Brain pericyte (primary cell): ENCODE data around the gene C3orf33.

ENCODE experiments used
- DNase-seq: peaks from one replicate; pipeline ENCODE4 v3.0.0-alpha.2; 2012; ENCODE audit warnings: low read depth, low spot score

Gene C3orf33

GRCh38 chr3:155785662-155786295, 20.3 kb downstream of the C3orf33 start:
- no peak for DNase-seq

- DNase-seq: no peak
These were observed 23.6 kb downstream of the C3orf33 start for GRCh38 chr3:155782390-155782953.

- no peak for DNase-seq
These were observed 25.8 kb downstream of the C3orf33 start for GRCh38 chr3:155780291-155780690.

- no peak for DNase-seq
These were observed 27.6 kb downstream of the C3orf33 start for GRCh38 chr3:155778462-155778861.

GRCh38 chr3:155772801-155773200, 33.3 kb downstream of the C3orf33 start:
- DNase-seq: no peak

GRCh38 chr3:155771126-155771525, 35.0 kb downstream of the C3orf33 start:
- no peak for DNase-seq

GRCh38 chr3:155766206-155766605, 39.9 kb downstream of the C3orf33 start:
- DNase-seq: no peak

- no peak for DNase-seq
These were observed 42.1 kb downstream of the C3orf33 start for GRCh38 chr3:155763870-155764463.

GRCh38 chr3:155760653-155761052, 45.4 kb downstream of the C3orf33 start:
- no peak for DNase-seq

GRCh38 chr3:155757577-155757976, 48.5 kb downstream of the C3orf33 start:
- DNase-seq: no peak

GRCh38 chr3:155753038-155753639, 52.9 kb downstream of the C3orf33 start:
- DNase-seq: no peak

- no peak for DNase-seq
These were observed 57.3 kb downstream of the C3orf33 start for GRCh38 chr3:155748611-155749365.

- no peak for DNase-seq
These were observed 58.2 kb downstream of the C3orf33 start for GRCh38 chr3:155747946-155748290.

- no peak for DNase-seq
These were observed 58.7 kb downstream of the C3orf33 start for GRCh38 chr3:155747286-155747945.

- no peak for DNase-seq
These were observed 59.4 kb downstream of the C3orf33 start for GRCh38 chr3:155746703-155747102.

GRCh38 chr3:155745795-155746550, 60.1 kb downstream of the C3orf33 start:
- DNase-seq: no peak

GRCh38 chr3:155744626-155745324, 61.3 kb downstream of the C3orf33 start, which contains the start of gene PLCH1:
PLCH1 (minus strand) TSS chr3:155745071; CDS start chr3:155704224, 40,847 bp downstream.
- peak; percentile 8 for DNase-seq

GRCh38 chr3:155744010-155744625, 62.0 kb downstream of the C3orf33 start:
- no peak for DNase-seq

GRCh38 chr3:155743606-155744005, 62.5 kb downstream of the C3orf33 start:
- no peak for DNase-seq
